Panc1 (cell line): ENCODE results near the gene ATRN. TPM values are rescaled to one million over a fixed set of nuclear protein-coding genes. Genes with fewer than 3 reads are reported as not detected.

Experiments used
- ATAC-seq: fragments of 200-7000 bp; cut with Tn5 transposase; 2 replicates; pipeline ENCODE4 v1.9.1; 2020; ENCODE audit warnings: mild to moderate bottlenecking, moderate library complexity
- BruUV-seq: library from RNA; stranded (reverse); fragments of 400-500 nt; replicated peaks from 2 replicates; lab custom pipeline; 2021; lab: Mats Ljungman, UMichigan
- CTCF ChIA-PET: fragments of 300-600 bp; sonication (Branson Sonifier 250); formaldehyde crosslinking; loops from one replicate; lab custom pipeline; 2022; ENCODE audit warnings: antibody characterized with exemption; lab: Charles Lee
- POLR2A ChIA-PET: fragments of 300-600 bp; sonication (Branson Sonifier 250); formaldehyde crosslinking; loops from one replicate; lab custom pipeline; 2022; ENCODE audit warnings: antibody characterized with exemption; lab: Charles Lee
- DNase-seq: peaks from one replicate; pipeline ENCODE4 v3.0.0-alpha.2; 2010; ENCODE audit warnings: low read depth, low spot score
- H3K27ac ChIP-seq: 2 replicates; pipeline ENCODE4 v1.5.1; 2011; ENCODE audit warnings: mild to moderate bottlenecking, low read length, inconsistent platforms
- H3K27me3 ChIP-seq: fragments of 200-500 bp; sonication (Bioruptor generic); 2 replicates; pipeline ENCODE4 v1.6.0; 2014; ENCODE audit warnings: low read length, inconsistent platforms; ENCODE audit not compliant: control insufficient read depth, insufficient read depth
- H3K36me3 ChIP-seq: fragments of 200-500 bp; sonication (Bioruptor generic); 2 replicates; pipeline ENCODE4 v1.5.1; 2014; ENCODE audit warnings: inconsistent platforms, mild to moderate bottlenecking, low read length, moderate library complexity; ENCODE audit not compliant: control insufficient read depth, insufficient read depth
- H3K4me1 ChIP-seq: 2 replicates; pipeline ENCODE4 v1.5.1; 2011; ENCODE audit warnings: inconsistent platforms, mild to moderate bottlenecking, low read length, moderate library complexity; ENCODE audit not compliant: control insufficient read depth, insufficient read depth
- H3K4me3 ChIP-seq, 2 experiments: 2 replicates each; pipeline ENCODE4 v1.5.1; 2011 to 2012; ENCODE audit warnings: low read depth in 2 of 2, low read length in 2 of 2, mild to moderate bottlenecking in 2 of 2, inconsistent platforms in 1 of 2, moderate library complexity in 1 of 2
- H3K9me3 ChIP-seq: fragments of 200-500 bp; sonication (Bioruptor generic); 2 replicates; pipeline ENCODE4 v1.5.1; 2014; ENCODE audit warnings: low read depth, mild to moderate bottlenecking, inconsistent platforms, low read length, moderate library complexity; ENCODE audit not compliant: control insufficient read depth, insufficient read depth
- POLR2AphosphoS5 ChIP-seq: IDR thresholded peaks from 2 replicates; pipeline ENCODE4 v1.6.1; 2012; ENCODE audit warnings: mild to moderate bottlenecking, low read depth, low read length, moderate library complexity
- SIN3A ChIP-seq: IDR thresholded peaks from 2 replicates; pipeline ENCODE4 v1.6.1; 2012; ENCODE audit warnings: low read depth, mild to moderate bottlenecking, low read length, moderate library complexity, borderline replicate concordance; ENCODE audit not compliant: insufficient read depth
- TCF7L2 ChIP-seq: IDR thresholded peaks from 2 replicates; pipeline ENCODE4 v1.6.1; 2011; ENCODE audit warnings: mild to moderate bottlenecking, low read depth, low read length, inconsistent platforms
- in situ Hi-C: cut with HindIII; loops from 2 replicates; pipeline ENCODE4 v1.10.0; 2016; ENCODE audit warnings: low sequenced_read_pairs, low pct_unique_long_range_greater_than_20kb
- intact Hi-C: fragments of 100-400 bp; cut with micrococcal nuclease; formaldehyde crosslinking; loops from one replicate; pipeline ENCODE4 v1.10.0; 2022; ENCODE audit not compliant: unreplicated experiment
- total RNA-seq: library from RNA; stranded (reverse); gene quantifications from one replicate; pipeline ENCODE4 v1.2.1, GENCODE V29; 2021; ENCODE audit not compliant: unreplicated experiment
- TF ChIP-seq, protein P1 (sequence below), 2 experiments: IDR thresholded peaks; 2 replicates each; pipeline ENCODE4 v1.6.1; 2011 to 2012; ENCODE audit warnings: low read depth in 2 of 2, control low read depth in 1 of 2, low read length in 1 of 2, mild to moderate bottlenecking in 1 of 2, moderate library complexity in 1 of 2; ENCODE audit not compliant: insufficient read depth in 1 of 2
- TF ChIP-seq, protein P2 (sequence below): fragments of 450-650 bp; IDR thresholded peaks from 2 replicates; pipeline ENCODE4 v1.5.1; 2017; ENCODE audit warnings: mild to moderate bottlenecking

Gene ATRN
- total RNA-seq, 1 experiment from 2014 or later: 33.8 TPM

DNA sequence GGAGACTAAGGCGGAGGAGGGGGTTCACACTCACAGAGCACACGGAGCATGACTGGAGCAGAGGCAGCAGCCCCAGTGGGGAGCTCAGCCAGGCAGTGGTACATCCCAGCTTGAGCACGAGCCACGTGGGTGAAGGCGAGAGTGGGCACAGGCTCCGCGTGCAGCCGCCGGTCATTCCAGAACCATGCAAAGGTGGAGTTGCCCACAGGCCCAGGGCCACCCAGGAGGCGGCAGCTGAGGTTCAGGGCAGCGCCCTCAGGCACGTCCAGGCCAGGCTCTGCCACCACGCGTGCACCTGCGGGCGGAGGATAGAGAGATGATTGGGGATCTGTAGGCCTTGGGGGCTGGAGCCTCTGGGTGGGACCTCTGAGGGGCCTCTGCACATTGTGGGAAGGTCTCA, 220.5 kb downstream of the ATRN start:
- no peaks in the 10 kb centered on the region; the same call in 1 of the 2 replicates for H3K4me1 ChIP-seq
- intact Hi-C loops: no loop called here
- no peak overlapping the region for H3K4me3 ChIP-seq
- BruUV-seq: no TSS peak
- POLR2A ChIA-PET: interaction anchor here (0.5 kb wide), 1 partner anchor 51 kb away, joined by 4 read pairs; no protein-coding TSS in a partner anchor
- no peak for TF ChIP-seq POLR2AphosphoS5
- TF ChIP-seq, protein P1, sequence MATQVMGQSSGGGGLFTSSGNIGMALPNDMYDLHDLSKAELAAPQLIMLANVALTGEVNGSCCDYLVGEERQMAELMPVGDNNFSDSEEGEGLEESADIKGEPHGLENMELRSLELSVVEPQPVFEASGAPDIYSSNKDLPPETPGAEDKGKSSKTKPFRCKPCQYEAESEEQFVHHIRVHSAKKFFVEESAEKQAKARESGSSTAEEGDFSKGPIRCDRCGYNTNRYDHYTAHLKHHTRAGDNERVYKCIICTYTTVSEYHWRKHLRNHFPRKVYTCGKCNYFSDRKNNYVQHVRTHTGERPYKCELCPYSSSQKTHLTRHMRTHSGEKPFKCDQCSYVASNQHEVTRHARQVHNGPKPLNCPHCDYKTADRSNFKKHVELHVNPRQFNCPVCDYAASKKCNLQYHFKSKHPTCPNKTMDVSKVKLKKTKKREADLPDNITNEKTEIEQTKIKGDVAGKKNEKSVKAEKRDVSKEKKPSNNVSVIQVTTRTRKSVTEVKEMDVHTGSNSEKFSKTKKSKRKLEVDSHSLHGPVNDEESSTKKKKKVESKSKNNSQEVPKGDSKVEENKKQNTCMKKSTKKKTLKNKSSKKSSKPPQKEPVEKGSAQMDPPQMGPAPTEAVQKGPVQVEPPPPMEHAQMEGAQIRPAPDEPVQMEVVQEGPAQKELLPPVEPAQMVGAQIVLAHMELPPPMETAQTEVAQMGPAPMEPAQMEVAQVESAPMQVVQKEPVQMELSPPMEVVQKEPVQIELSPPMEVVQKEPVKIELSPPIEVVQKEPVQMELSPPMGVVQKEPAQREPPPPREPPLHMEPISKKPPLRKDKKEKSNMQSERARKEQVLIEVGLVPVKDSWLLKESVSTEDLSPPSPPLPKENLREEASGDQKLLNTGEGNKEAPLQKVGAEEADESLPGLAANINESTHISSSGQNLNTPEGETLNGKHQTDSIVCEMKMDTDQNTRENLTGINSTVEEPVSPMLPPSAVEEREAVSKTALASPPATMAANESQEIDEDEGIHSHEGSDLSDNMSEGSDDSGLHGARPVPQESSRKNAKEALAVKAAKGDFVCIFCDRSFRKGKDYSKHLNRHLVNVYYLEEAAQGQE (IDR thresholded peaks at IDR 0.05; ENCODE audit: insufficient read depth in 1 of 2, low read depth in 2 of 2, low read length in 1 of 2): no peak
- CTCF ChIA-PET: interaction anchor here (0.5 kb wide), 1 partner anchor 253 kb away, joined by 3 read pairs; no protein-coding TSS in a partner anchor
- H3K36me3 ChIP-seq: no peaks in the 10 kb centered on the region
- ATAC-seq (no peak), DNase-seq (no peak)
- in situ Hi-C loops: no loop called here
- no peak overlapping the region for H3K27ac ChIP-seq
- no peaks in the 10 kb centered on the region for H3K9me3 ChIP-seq
- no peaks in the 10 kb centered on the region for H3K27me3 ChIP-seq

DNA sequence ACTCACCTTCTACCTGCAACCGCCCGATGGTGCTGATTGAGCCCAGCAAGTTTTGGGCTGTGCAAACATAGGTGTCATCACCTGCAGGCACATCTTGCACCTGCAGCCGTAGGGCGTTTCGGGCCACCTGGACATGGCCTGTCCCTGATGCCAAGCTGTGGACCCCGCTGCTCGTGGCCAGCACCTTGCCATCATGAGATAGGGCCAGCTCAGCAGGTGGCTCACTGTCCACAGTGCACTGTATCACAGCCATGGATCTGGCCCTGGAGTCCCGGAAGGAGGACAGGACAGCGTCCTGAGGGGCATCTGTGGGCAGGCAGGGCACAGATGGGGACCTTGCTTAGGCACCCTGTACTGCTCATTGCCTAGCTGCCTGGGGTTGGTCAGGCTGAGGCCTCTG, 221.1 kb downstream of the ATRN start:
- no peaks in the 10 kb centered on the region for H3K4me1 ChIP-seq
- BruUV-seq: no TSS peak
- no peak overlapping the region for H3K4me3 ChIP-seq
- no peaks in the 10 kb centered on the region for H3K27me3 ChIP-seq
- no peak for ATAC-seq
- ChIA-PET CTCF (no interaction called here), POLR2A (interaction anchor here (0.5 kb wide), 1 partner anchor 51 kb away, joined by 4 read pairs; no protein-coding TSS in a partner anchor)
- DNase-seq: no peak
- in situ Hi-C loops (no loop called here), intact Hi-C loops (no loop called here)
- H3K27ac ChIP-seq: no peak overlapping the region
- H3K9me3 ChIP-seq: no peaks in the 10 kb centered on the region
- H3K36me3 ChIP-seq: no peaks in the 10 kb centered on the region
- TF ChIP-seq POLR2AphosphoS5: no peak
- TF ChIP-seq, protein P1 (IDR thresholded peaks at IDR 0.05; ENCODE audit: insufficient read depth in 1 of 2, low read depth in 2 of 2, low read length in 1 of 2): no peak
- TF ChIP-seq TCF7L2: no peak
- TF ChIP-seq, protein P2, sequence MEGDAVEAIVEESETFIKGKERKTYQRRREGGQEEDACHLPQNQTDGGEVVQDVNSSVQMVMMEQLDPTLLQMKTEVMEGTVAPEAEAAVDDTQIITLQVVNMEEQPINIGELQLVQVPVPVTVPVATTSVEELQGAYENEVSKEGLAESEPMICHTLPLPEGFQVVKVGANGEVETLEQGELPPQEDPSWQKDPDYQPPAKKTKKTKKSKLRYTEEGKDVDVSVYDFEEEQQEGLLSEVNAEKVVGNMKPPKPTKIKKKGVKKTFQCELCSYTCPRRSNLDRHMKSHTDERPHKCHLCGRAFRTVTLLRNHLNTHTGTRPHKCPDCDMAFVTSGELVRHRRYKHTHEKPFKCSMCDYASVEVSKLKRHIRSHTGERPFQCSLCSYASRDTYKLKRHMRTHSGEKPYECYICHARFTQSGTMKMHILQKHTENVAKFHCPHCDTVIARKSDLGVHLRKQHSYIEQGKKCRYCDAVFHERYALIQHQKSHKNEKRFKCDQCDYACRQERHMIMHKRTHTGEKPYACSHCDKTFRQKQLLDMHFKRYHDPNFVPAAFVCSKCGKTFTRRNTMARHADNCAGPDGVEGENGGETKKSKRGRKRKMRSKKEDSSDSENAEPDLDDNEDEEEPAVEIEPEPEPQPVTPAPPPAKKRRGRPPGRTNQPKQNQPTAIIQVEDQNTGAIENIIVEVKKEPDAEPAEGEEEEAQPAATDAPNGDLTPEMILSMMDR: no peak
- TF ChIP-seq SIN3A: no peak
